ENCODE measurements around the gene SNX13. TPM values are rescaled to one million over a fixed set of nuclear protein-coding genes. Genes with fewer than 3 reads are reported as not detected.

The SNX13 gene
- total RNA-seq, 1 donor: 59.7 TPM

DNA sequence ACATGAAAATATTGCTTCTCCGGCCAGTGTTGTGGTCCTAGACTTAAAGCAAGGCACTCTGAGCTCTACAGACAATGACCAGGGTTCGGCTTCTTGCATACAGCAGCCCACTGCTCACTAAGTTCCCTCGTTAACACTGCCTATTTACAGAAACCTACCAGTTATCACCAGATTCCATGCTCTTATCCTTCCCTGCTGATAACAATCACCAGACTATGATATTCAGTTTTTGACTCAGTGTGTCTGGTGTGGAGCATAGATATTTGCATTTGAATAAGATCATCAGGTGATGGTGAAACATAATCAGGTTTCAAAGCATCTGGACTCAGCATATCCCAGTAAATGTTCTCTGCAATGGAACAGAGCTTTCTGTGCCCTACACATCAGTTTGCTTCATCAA, 182.3 kb downstream of the SNX13 start:
- TF ChIP-seq, protein P1, sequence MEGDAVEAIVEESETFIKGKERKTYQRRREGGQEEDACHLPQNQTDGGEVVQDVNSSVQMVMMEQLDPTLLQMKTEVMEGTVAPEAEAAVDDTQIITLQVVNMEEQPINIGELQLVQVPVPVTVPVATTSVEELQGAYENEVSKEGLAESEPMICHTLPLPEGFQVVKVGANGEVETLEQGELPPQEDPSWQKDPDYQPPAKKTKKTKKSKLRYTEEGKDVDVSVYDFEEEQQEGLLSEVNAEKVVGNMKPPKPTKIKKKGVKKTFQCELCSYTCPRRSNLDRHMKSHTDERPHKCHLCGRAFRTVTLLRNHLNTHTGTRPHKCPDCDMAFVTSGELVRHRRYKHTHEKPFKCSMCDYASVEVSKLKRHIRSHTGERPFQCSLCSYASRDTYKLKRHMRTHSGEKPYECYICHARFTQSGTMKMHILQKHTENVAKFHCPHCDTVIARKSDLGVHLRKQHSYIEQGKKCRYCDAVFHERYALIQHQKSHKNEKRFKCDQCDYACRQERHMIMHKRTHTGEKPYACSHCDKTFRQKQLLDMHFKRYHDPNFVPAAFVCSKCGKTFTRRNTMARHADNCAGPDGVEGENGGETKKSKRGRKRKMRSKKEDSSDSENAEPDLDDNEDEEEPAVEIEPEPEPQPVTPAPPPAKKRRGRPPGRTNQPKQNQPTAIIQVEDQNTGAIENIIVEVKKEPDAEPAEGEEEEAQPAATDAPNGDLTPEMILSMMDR (IDR thresholded peaks at IDR 0.05; ENCODE audit: extremely low read depth, low read depth, low read length): no peak
- H3K36me3 ChIP-seq (ENCODE audit: insufficient read depth, low read length): no peaks in the 10 kb centered on the region
- H3K9me3 ChIP-seq (ENCODE audit: low read depth, low read length): no peaks in the 10 kb centered on the region
- DNase-seq (ENCODE audit: insufficient read length, low spot score, missing footprints): no peak
- H2AFZ ChIP-seq (ENCODE audit: low read length): no peak overlapping the region
- no peaks in the 10 kb centered on the region for H4K20me1 ChIP-seq (ENCODE audit: insufficient read depth, low read length)
- H3K27me3 ChIP-seq (ENCODE audit: insufficient read depth, low read length): peaks cover 2% of the 10 kb centered on the region
- H3K4me1 ChIP-seq (ENCODE audit: insufficient read depth, low read length): no peaks in the 10 kb centered on the region
- H3K27ac ChIP-seq (ENCODE audit: low read depth, low read length): no peak overlapping the region
- no peaks in the 10 kb centered on the region for H3K79me2 ChIP-seq (ENCODE audit: insufficient read depth, low read length)
- H3K4me3 ChIP-seq (ENCODE audit: insufficient read depth, low read length): no peak overlapping the region
- H3K4me2 ChIP-seq (ENCODE audit: insufficient read depth, low read length): no peak overlapping the region

DNA sequence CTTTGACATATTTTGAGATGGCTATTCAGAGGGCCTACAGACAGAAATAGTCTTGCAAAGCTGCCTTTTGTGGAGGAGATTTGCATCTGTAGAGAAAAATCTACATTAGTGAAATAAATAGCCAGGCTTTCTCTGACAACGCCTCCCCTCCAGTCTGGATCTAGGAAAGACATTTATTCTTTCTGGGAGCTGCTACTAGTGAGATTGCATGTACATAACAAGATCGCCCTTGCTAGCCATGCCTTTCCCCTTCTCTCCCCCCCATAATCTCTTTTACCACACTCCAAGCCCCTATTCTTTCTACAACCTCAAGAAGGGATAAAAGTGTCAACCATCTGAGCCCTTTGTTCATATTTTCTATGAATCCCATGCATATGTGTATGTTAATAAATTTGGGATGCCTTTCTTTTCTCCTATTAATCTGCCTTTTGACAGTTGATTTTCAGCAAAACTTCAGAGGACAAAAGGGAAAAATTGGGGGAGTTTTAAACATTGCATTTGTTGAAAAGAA, 194.2 kb downstream of the SNX13 start:
- H2AFZ ChIP-seq (ENCODE audit: low read length): no peak overlapping the region
- TF ChIP-seq, protein P1 (IDR thresholded peaks at IDR 0.05; ENCODE audit: extremely low read depth, low read depth, low read length): no peak
- H3K4me2 ChIP-seq (ENCODE audit: insufficient read depth, low read length): no peak overlapping the region
- H3K79me2 ChIP-seq (ENCODE audit: insufficient read depth, low read length): no peaks in the 10 kb centered on the region
- no peaks in the 10 kb centered on the region for H3K36me3 ChIP-seq (ENCODE audit: insufficient read depth, low read length)
- H4K20me1 ChIP-seq (ENCODE audit: insufficient read depth, low read length): no peaks in the 10 kb centered on the region
- no peak for DNase-seq (ENCODE audit: insufficient read length, low spot score, missing footprints)
- no peak overlapping the region for H3K4me3 ChIP-seq (ENCODE audit: insufficient read depth, low read length)
- H3K27me3 ChIP-seq (ENCODE audit: insufficient read depth, low read length): peaks cover 7% of the 10 kb centered on the region
- H3K9me3 ChIP-seq (ENCODE audit: low read depth, low read length): no peaks in the 10 kb centered on the region
- no peak overlapping the region for H3K27ac ChIP-seq (ENCODE audit: low read depth, low read length)
- H3K4me1 ChIP-seq (ENCODE audit: insufficient read depth, low read length): no peaks in the 10 kb centered on the region

DNA sequence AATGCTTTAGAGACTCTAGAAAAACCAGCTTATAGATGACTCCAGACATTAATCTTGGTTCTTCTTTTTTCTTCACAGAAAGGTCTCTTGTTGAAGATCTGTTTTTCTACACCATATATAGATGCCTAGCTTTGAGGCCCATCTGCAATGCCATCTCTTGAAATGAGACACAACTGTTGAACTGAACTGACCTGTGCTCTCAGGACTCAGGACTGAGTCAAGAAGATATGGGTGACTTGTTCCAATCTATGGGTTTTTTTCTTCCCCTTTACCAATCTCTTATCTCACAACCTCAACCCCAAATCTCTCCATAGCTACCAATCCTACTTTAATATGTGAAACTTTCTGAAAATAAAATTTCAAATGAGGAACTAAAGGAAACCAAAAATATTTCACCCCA, 194.7 kb downstream of the SNX13 start:
- DNase-seq (ENCODE audit: insufficient read length, low spot score, missing footprints): no peak
- Histone ChIP-seq H3K4me2 (ENCODE audit: insufficient read depth, low read length) (no peak overlapping the region), H3K79me2 (ENCODE audit: insufficient read depth, low read length) (no peaks in the 10 kb centered on the region), H3K36me3 (ENCODE audit: insufficient read depth, low read length) (no peaks in the 10 kb centered on the region), H4K20me1 (ENCODE audit: insufficient read depth, low read length) (no peaks in the 10 kb centered on the region), H3K4me1 (ENCODE audit: insufficient read depth, low read length) (no peaks in the 10 kb centered on the region), H3K4me3 (ENCODE audit: insufficient read depth, low read length) (no peak overlapping the region), H3K9me3 (ENCODE audit: low read depth, low read length) (no peaks in the 10 kb centered on the region), H2AFZ (ENCODE audit: low read length) (no peak overlapping the region), H3K27me3 (ENCODE audit: insufficient read depth, low read length) (peaks cover 7% of the 10 kb centered on the region), H3K27ac (ENCODE audit: low read depth, low read length) (no peak overlapping the region)
- TF ChIP-seq, protein P1 (IDR thresholded peaks at IDR 0.05; ENCODE audit: extremely low read depth, low read depth, low read length): no peak

DNA sequence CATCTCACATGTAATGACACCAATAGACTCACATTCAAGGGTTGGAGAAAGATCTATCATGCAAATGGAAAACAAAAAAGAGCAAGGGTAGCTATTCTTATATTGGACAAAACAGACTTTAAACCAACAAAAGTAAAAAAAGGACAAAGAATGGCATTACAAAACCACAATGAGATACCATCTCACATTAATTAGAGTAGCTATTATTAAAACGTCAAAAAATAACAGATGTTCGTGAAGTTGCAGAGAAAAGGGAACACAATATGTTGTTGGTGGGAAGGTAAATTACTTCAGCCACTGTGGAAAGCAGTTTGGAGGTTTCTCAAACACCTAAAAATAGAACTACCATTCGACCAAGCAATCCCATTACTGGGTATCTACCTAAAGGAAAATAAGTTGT, 197.0 kb downstream of the SNX13 start:
- H3K9me3 ChIP-seq (ENCODE audit: low read depth, low read length): no peaks in the 10 kb centered on the region

More for the DNA sequence above, 197.0 kb downstream of the SNX13 start:
- H3K27me3 ChIP-seq (ENCODE audit: insufficient read depth, low read length): peaks cover 7% of the 10 kb centered on the region
- H3K79me2 ChIP-seq (ENCODE audit: insufficient read depth, low read length): no peaks in the 10 kb centered on the region
- no peak overlapping the region for H3K4me2 ChIP-seq (ENCODE audit: insufficient read depth, low read length)
- no peak overlapping the region for H3K4me3 ChIP-seq (ENCODE audit: insufficient read depth, low read length)
- H4K20me1 ChIP-seq (ENCODE audit: insufficient read depth, low read length): no peaks in the 10 kb centered on the region
- no peak overlapping the region for H3K27ac ChIP-seq (ENCODE audit: low read depth, low read length)
- DNase-seq (ENCODE audit: insufficient read length, low spot score, missing footprints): no peak
- H3K36me3 ChIP-seq (ENCODE audit: insufficient read depth, low read length): no peaks in the 10 kb centered on the region
- H2AFZ ChIP-seq (ENCODE audit: low read length): no peak overlapping the region
- H3K4me1 ChIP-seq (ENCODE audit: insufficient read depth, low read length): no peaks in the 10 kb centered on the region
- TF ChIP-seq, protein P1 (IDR thresholded peaks at IDR 0.05; ENCODE audit: extremely low read depth, low read depth, low read length): no peak

All from osteoblast (primary cell).